Right lobe of liver (tissue), 6 donors: ENCODE results near the gene OR7C1. TPM values are rescaled to one million over a fixed set of nuclear protein-coding genes. Genes with fewer than 3 reads are reported as not detected.
A peak's percentile ranks its signal among the peaks of the same experiment; 100 is the strongest.

Source experiments
- ATAC-seq, 4 donors: fragments of 200-7000 bp; cut with Tn5 transposase; one replicate each; pipeline ENCODE4 v1.9.1; 2020; ENCODE audit warnings: mild to moderate bottlenecking in 4 of 4, moderate library complexity in 4 of 4
- DNase-seq, 3 donors: peaks; one replicate each; pipeline ENCODE4 v3.0.0-alpha.2; 2020
- H3K27ac ChIP-seq, 3 donors: fragments of 200-600 bp; one replicate each; pipeline ENCODE4 v1.8.0; 2022
- H3K27me3 ChIP-seq, 2 donors: fragments of 200-600 bp; one replicate each; pipeline ENCODE4 v1.8.0; 2022
- H3K36me3 ChIP-seq, 4 donors: fragments of 200-600 bp; sonication (generic) in 1 of 4; one replicate each; pipeline versions ENCODE4 v1.5.1 to v1.8.0; 2017 to 2022; ENCODE audit warnings: control low read depth in 1 of 4
- H3K4me1 ChIP-seq, 4 donors: fragments of 200-600 bp; sonication (generic) in 1 of 4; one replicate each; pipeline versions ENCODE4 v1.5.1 to v1.8.0; 2017 to 2022; ENCODE audit warnings: control low read depth in 1 of 4
- H3K4me3 ChIP-seq, 3 donors: fragments of 200-600 bp; one replicate each; pipeline ENCODE4 v1.8.0; 2022
- H3K9me3 ChIP-seq, 4 donors: fragments of 200-600 bp; sonication (generic) in 1 of 4; one replicate each; pipeline versions ENCODE4 v1.5.1 to v1.8.0; 2017 to 2022; ENCODE audit warnings: control low read depth in 1 of 4
- POLR2A ChIP-seq: fragments of 450-650 bp; IDR thresholded peaks from one replicate; pipeline ENCODE4 v1.6.1; 2017; ENCODE audit warnings: antibody characterized with exemption, mild to moderate bottlenecking
- WGBS: methylation state at CpG from one replicate; pipeline ENCODE4 v1.1.6; 2018; ENCODE audit warnings: low coverage, low lambda C conversion rate; ENCODE audit not compliant: insufficient coverage; ENCODE audit errors: missing lambda C conversion rate; 5-methylcytosine and 5-hydroxymethylcytosine counted together
- intact Hi-C, 2 donors: fragments of 100-400 bp; cut with DNase I; formaldehyde crosslinking; loops; one replicate each; pipeline versions ENCODE4 v1.11.2 to v1.14.1; 2022
- long read RNA-seq: library from polyadenylated mRNA; unstranded; transcript quantifications from one replicate; pipeline ENCODE4 v2.0.0, GENCODE V29; 2019
- total RNA-seq, 6 experiments: library from RNA; depleted of rRNA in 2 of 6; stranded (reverse); fragments of >200 nt in 2 of 6; fragmentation: NEBNext Ultra II Directional in 3 of 6; extraction: Animal tissue kit (Norgen Biotek cat#: 25700) in 3 of 6; gene quantifications; one replicate each; pipeline versions ENCODE4 v1.1.0 to v1.2.4, GENCODE V29; 2016 to 2023
- TF ChIP-seq, protein P1 (sequence below), 4 donors: fragments of 200-600 bp in 3 of 4; fragments of 450-650 bp in 1 of 4; IDR thresholded peaks; one replicate each; pipeline versions ENCODE4 v1.5.1 to v1.8.0; 2016 to 2022; ENCODE audit warnings: antibody characterized with exemption in 4 of 4, mild to moderate bottlenecking in 2 of 4
- donor health status: DM: no; HTN: yes; CAD: no.
- donor health status: DM: no; HTN: no; CAD: no.
- donor health status: DM: no; HTN: no; CAD: no.
- donor health status: DM: no; HTN: yes; CAD: no.
- donor health status: DM: no; HTN: yes; CAD: no.

Gene OR7C1
- total RNA-seq: under 1 TPM in 1 of 6 experiments, not detected in 5; 0.02 TPM
- long read RNA-seq: 0 reads

DNA sequence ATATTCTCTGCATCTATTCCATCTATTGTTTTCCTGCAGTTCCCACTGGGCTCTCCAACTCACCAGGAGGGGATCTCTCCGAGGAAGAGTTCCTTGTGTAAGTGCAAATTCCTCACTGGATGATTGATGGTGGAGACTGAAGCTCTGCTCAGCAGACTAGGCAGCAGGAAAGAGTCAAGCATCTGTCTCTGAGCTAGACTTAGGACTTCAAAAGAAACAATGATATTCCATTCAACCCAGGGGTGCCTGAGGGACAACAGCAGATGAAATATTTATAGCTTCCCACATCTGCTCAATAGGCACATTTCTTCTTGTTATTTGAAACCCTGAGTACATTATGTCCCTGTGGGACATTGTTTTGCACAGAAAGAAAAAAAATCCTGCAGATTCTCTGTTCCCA lies at the start of gene OR7C1, which contains the start of gene OR7A5:
Gene OR7C1, minus strand, starts transcription at position 175 of the 400 bp plus-strand sequence. CDS start 35,049 bp downstream, outside the sequence.
Gene OR7A5, minus strand, starts transcription at position 175 of the 400 bp plus-strand sequence. CDS start 6,944 bp downstream, outside the sequence.
- no peak for ATAC-seq
- 0% methylated on average over 1 of the region's 1 CpG for WGBS
- no peak within 1 kb of the TSS for H3K4me3 ChIP-seq
- no peak for DNase-seq
- intact Hi-C loops: no loop called here
- no peaks in the 10 kb centered on the region for H3K4me1 ChIP-seq
- no peaks in the 10 kb centered on the region for H3K27me3 ChIP-seq
- H3K36me3 ChIP-seq: no peaks in the 10 kb centered on the region
- no peak within 1 kb of the TSS for H3K27ac ChIP-seq
- no peaks in the 10 kb centered on the region for H3K9me3 ChIP-seq
- TF ChIP-seq POLR2A: no peak
- TF ChIP-seq, protein P1, sequence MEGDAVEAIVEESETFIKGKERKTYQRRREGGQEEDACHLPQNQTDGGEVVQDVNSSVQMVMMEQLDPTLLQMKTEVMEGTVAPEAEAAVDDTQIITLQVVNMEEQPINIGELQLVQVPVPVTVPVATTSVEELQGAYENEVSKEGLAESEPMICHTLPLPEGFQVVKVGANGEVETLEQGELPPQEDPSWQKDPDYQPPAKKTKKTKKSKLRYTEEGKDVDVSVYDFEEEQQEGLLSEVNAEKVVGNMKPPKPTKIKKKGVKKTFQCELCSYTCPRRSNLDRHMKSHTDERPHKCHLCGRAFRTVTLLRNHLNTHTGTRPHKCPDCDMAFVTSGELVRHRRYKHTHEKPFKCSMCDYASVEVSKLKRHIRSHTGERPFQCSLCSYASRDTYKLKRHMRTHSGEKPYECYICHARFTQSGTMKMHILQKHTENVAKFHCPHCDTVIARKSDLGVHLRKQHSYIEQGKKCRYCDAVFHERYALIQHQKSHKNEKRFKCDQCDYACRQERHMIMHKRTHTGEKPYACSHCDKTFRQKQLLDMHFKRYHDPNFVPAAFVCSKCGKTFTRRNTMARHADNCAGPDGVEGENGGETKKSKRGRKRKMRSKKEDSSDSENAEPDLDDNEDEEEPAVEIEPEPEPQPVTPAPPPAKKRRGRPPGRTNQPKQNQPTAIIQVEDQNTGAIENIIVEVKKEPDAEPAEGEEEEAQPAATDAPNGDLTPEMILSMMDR (IDR thresholded peaks at IDR 0.05): no peak

DNA sequence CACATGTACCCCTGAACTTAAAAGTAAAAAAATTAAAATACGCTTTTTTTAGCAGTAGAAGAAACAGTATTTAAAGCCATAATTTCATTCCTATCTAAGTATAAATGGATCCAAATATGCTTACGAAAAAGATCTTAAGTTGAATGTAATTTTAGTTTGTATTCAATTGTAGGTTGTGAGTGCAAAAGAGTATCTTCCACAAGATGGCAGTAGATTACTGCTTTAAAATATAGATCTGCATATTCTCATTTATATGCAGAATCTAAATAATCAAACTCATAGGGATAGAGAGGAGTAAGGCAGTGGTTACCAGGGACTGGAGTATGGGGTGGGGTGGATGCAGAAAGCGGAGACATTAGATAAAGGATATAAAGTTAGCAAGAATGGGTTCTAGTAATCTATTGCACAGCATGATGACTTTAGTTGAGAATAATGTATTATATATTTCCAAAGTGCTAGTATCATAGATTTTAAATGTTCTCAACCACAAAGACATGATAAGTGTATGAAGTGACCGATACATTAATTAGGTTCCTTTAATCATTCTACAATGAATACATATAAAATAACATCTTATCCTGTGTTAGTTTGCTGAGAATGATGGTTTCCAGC lies 36.7 kb upstream of the OR7C1 start:
- Histone ChIP-seq H3K27me3 (no peaks in the 10 kb centered on the region), H3K4me1 (no peaks in the 10 kb centered on the region), H3K9me3 (no peaks in the 10 kb centered on the region), H3K27ac (no peak overlapping the region), H3K36me3 (no peaks in the 10 kb centered on the region), H3K4me3 (no peak overlapping the region)
- DNase-seq (no peak), ATAC-seq (no peak)
- TF ChIP-seq, protein P1 (IDR thresholded peaks at IDR 0.05): peak; percentile 27 to 56 (median 38)
- no peak for TF ChIP-seq POLR2A
- 62% methylated on average over 4 of the region's 4 CpGs for WGBS
- intact Hi-C loops: no loop called here

DNA sequence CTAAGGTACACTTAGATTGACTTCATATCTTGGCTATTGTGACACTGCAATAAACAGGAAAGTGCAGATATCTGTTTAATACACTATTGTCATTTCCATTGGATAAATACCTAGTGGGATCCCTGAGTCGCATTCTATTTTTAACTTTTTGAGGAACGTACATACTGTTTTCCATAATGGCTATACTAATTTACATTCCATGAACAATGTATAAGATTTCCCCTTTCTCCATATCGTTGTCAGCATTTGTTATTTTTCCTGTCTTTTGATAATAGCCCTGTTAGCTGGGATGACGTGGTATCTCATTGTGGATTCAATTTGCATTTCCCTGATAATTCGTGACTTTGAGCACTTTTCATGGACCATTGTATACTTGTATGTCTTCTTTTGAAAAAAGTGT lies 33.5 kb upstream of the OR7C1 start:
- TF ChIP-seq POLR2A: no peak
- TF ChIP-seq, protein P1 (IDR thresholded peaks at IDR 0.05): no peak
- ATAC-seq (no peak), DNase-seq (no peak)
- 40% methylated on average over 5 of the region's 5 CpGs for WGBS
- H3K4me1 ChIP-seq: no peaks in the 10 kb centered on the region
- no peaks in the 10 kb centered on the region for H3K9me3 ChIP-seq
- no peak overlapping the region for H3K4me3 ChIP-seq
- H3K36me3 ChIP-seq: no peaks in the 10 kb centered on the region
- no peak overlapping the region for H3K27ac ChIP-seq
- intact Hi-C loops: no loop called here
- H3K27me3 ChIP-seq: no peaks in the 10 kb centered on the region

DNA sequence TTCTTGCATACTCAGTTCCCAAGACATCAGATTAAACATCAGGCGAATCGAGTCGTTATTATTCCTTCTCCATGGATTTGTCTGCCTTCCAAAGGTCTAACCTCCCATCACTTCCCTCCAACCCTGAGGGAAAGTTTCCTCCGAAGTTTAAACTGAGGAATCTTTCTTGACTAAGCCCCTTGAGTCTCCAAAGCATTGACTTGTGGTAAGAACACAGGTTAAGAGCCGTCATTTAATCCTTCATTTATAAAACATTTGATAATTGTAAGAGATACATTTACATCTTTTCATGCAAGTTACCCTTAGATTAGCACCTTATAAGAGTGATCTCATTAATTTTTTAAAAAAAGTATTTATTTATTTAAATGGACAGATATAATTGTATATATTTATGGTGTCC lies 13.8 kb upstream of the OR7C1 start, which contains the start of gene OR7A10:
Gene OR7A10, minus strand, starts transcription at position 101 of the 400 bp plus-strand sequence. CDS start 7,045 bp downstream, outside the sequence.
- TF ChIP-seq POLR2A: no peak
- TF ChIP-seq, protein P1 (IDR thresholded peaks at IDR 0.05): no peak
- no peak for DNase-seq
- Histone ChIP-seq H3K9me3 (no peaks in the 10 kb centered on the region), H3K27ac (no peak within 1 kb of the TSS), H3K36me3 (no peaks in the 10 kb centered on the region), H3K4me3 (no peak within 1 kb of the TSS), H3K27me3 (no peaks in the 10 kb centered on the region), H3K4me1 (no peaks in the 10 kb centered on the region)
- no peak for ATAC-seq
- WGBS: 48% methylated on average over 5 of the region's 5 CpGs
- intact Hi-C loops: no loop called here
